Stimulated activated CD8-positive, alpha-beta memory T cell treated with anti-CD3 and anti-CD28 coated beads, Interleukin-15, amount 100 ng/mL, for 4 hours (primary cell): ENCODE measurements around the gene TBX20.

Experiments
- DNase-seq, 2 donors: peaks; one replicate each; pipeline ENCODE4 v3.0.0-alpha.2; 2020; ENCODE audit warnings: low read depth in 2 of 2

TBX20 gene

GRCh38 chr7:35253710-35254495 lies at the start of gene TBX20:
TSS of gene TBX20 (minus strand) at chr7:35254100. CDS start at chr7:35253620, 480 bp downstream.
- no peak for DNase-seq

- DNase-seq = no peak
Measured at GRCh38 chr7:35289376-35289775, 35.5 kb upstream of the TBX20 start.

- DNase-seq = no peak
Measured at GRCh38 chr7:35286986-35287385, 33.1 kb upstream of the TBX20 start.

- DNase-seq = no peak
Measured at GRCh38 chr7:35286422-35286821, 32.5 kb upstream of the TBX20 start.

- DNase-seq = no peak
Measured at GRCh38 chr7:35285799-35286198, 31.9 kb upstream of the TBX20 start.

GRCh38 chr7:35280902-35281301 lies 27.0 kb upstream of the TBX20 start:
- DNase-seq = no peak

GRCh38 chr7:35277359-35277758 lies 23.5 kb upstream of the TBX20 start:
- DNase-seq = no peak

GRCh38 chr7:35272246-35272645 lies 18.3 kb upstream of the TBX20 start:
- no peak for DNase-seq

GRCh38 chr7:35268953-35269352 lies 15.1 kb upstream of the TBX20 start:
- DNase-seq = no peak

GRCh38 chr7:35267411-35267810 lies 13.5 kb upstream of the TBX20 start:
- no peak for DNase-seq

- no peak for DNase-seq
Measured at GRCh38 chr7:35263396-35263795, 9.5 kb upstream of the TBX20 start.

GRCh38 chr7:35261476-35262285 lies 7.8 kb upstream of the TBX20 start:
- DNase-seq = no peak

GRCh38 chr7:35261041-35261440 lies 7.1 kb upstream of the TBX20 start:
- DNase-seq = no peak

GRCh38 chr7:35260246-35260645 lies 6.3 kb upstream of the TBX20 start:
- no peak for DNase-seq

GRCh38 chr7:35259523-35259908 lies 5.6 kb upstream of the TBX20 start:
- no peak for DNase-seq

- no peak for DNase-seq
Measured at GRCh38 chr7:35258868-35259522, 5.1 kb upstream of the TBX20 start.

GRCh38 chr7:35258125-35258867 lies 4.4 kb upstream of the TBX20 start:
- no peak for DNase-seq

GRCh38 chr7:35257251-35258124 lies 3.6 kb upstream of the TBX20 start:
- no peak for DNase-seq

- DNase-seq = no peak
Measured at GRCh38 chr7:35256256-35257175, 2.6 kb upstream of the TBX20 start.
